Measurements from ENCODE around the gene NT5C2. TPM values are rescaled to one million over a fixed set of nuclear protein-coding genes. Genes with fewer than 3 reads are reported as not detected.

The NT5C2 gene
- total and polyA plus RNA-seq, 2 of the 8 experiments (the other 6 are each of a cell fraction or from before 2014, with no cell fraction given): 35.2 to 106 TPM

DNA sequence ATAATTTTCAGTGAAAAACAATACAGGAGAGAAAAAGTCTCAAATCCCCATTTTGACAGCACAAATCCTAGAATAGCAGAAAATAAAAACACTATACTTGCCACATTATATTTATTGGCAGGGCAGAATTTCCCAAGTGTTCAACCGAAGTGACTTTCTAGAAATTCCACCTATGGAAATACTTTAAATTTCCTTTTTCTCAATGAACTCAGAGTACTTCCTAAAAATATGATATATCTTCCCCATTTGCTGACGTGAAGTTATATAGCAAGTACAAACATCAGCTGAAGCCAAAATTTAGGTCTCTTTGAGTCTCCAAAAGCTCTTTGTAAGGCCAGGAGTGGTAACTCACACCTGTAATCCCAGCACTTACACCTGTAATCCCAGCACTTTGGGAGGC is 83.3 kb downstream of the NT5C2 start:
- TF ChIP-seq SUZ12 (IDR thresholded peaks at IDR 0.05; ENCODE audit: low read length) (no peak), SIN3A (conservative IDR thresholded peaks at IDR 0.05 in 1 of 2, IDR thresholded peaks at IDR 0.05 in 1 of 2; ENCODE audit: low read depth in 1 of 2, low read length in 2 of 2) (no peak)
- no peaks in the 10 kb centered on the region for H3K79me2 ChIP-seq (ENCODE audit: control insufficient read depth in 1 of 2, insufficient read depth in 2 of 2, low read length in 2 of 2)
- no peak overlapping the region for H3K56ac ChIP-seq (replicated peaks; ENCODE audit: insufficient read length, low read depth, low read length)
- no peaks in the 10 kb centered on the region for H3K79me1 ChIP-seq (ENCODE audit: low read depth, low read length)
- H2BK12ac ChIP-seq (ENCODE audit: low read depth, low read length): no peak overlapping the region
- peaks cover 0 to 5% (median 0%) of the 10 kb centered on the region in 4 experiments; a peak in 1 of 7 replicates for H3K4me1 ChIP-seq (replicated peaks in 1 of 4; ENCODE audit: control insufficient read depth in 3 of 4, insufficient read depth in 4 of 4, low read length in 3 of 4)
- WGBS, 2 experiments (ENCODE audit: extremely low coverage in 1 of 2, insufficient coverage in 1 of 2, insufficient read length in 1 of 2, insufficient replicate concordance in 2 of 2, low coverage in 1 of 2, low lambda C conversion rate in 2 of 2, missing lambda C conversion rate in 1 of 2): 92% methylated on average over 2 of the region's 2 CpGs; no CpG with 5 or more reads in 1 of the 2 experiments
- CTCF ChIA-PET (ENCODE audit: partially characterized antibody): interaction anchor here (0.5 to 3.1 kb wide), 8 partner anchors 10 to 135 kb away, joined by 3 to 14 read pairs (median 4); no protein-coding TSS in a partner anchor
- H3K4me2 ChIP-seq (ENCODE audit: insufficient read depth in 1 of 2, low read depth in 2 of 2, low read length in 2 of 2): no peak overlapping the region
- no peak overlapping the region for H2BK20ac ChIP-seq (ENCODE audit: low read length)
- H2BK15ac ChIP-seq (ENCODE audit: low read length): no peak overlapping the region
- no peak overlapping the region for H3K27ac ChIP-seq (ENCODE audit: low read depth, low read length)
- H2BK5ac ChIP-seq (ENCODE audit: low read depth, low read length): no peak overlapping the region
- no peak overlapping the region for H2BK120ac ChIP-seq (replicated peaks; ENCODE audit: low read depth, low read length)
- no peak overlapping the region for H4K5ac ChIP-seq (ENCODE audit: insufficient read length, low read depth, low read length)
- POLR2A ChIA-PET (ENCODE audit: partially characterized antibody): interaction anchor here (2.1 kb wide), 1 partner anchor 16 kb away, joined by 6 read pairs; no protein-coding TSS in a partner anchor
- H3K9me3 ChIP-seq (ENCODE audit: insufficient read depth in 2 of 2, low read depth in 1 of 2, low read length in 1 of 2): no peaks in the 10 kb centered on the region
- DNase-seq (ENCODE audit: low read depth in 1 of 2, low spot score in 2 of 2): no peak
- H3K14ac ChIP-seq (ENCODE audit: insufficient read length): no peak overlapping the region
- no peaks in the 10 kb centered on the region for H3K23me2 ChIP-seq (ENCODE audit: low read depth, low read length)
- H3K9ac ChIP-seq (replicated peaks in 1 of 4; ENCODE audit: extremely low read depth in 1 of 4, low read depth in 3 of 4, low read length in 3 of 4): no peak overlapping the region
- H3K18ac ChIP-seq (ENCODE audit: extremely low read depth, low read length): no peak overlapping the region
- H2AFZ ChIP-seq (ENCODE audit: low read length): no peak overlapping the region
- no peak for FAIRE-seq
- H3K27me3 ChIP-seq (replicated peaks in 1 of 4; ENCODE audit: control insufficient read depth in 3 of 4, extremely low read depth in 1 of 4, insufficient read depth in 3 of 4, low read length in 3 of 4): no peaks in the 10 kb centered on the region
- no peak overlapping the region for H4K91ac ChIP-seq (replicated peaks; ENCODE audit: insufficient read length, low read length)
- peaks cover 0 to 8% (median under 1%) of the 10 kb centered on the region in 4 experiments; a peak in 1 of 8 replicates for H3K36me3 ChIP-seq (ENCODE audit: control insufficient read depth in 2 of 4, insufficient read depth in 4 of 4, low read length in 3 of 4)
- H4K20me1 ChIP-seq (replicated peaks in 1 of 2; ENCODE audit: control insufficient read depth in 1 of 2, insufficient read depth in 2 of 2, low read length in 2 of 2): no peaks in the 10 kb centered on the region
- no peak overlapping the region for H4K8ac ChIP-seq (ENCODE audit: extremely low read depth, insufficient read depth, low read length)
- H2AK5ac ChIP-seq (ENCODE audit: low read depth, low read length): no peak overlapping the region
- no peak overlapping the region for H3K23ac ChIP-seq (ENCODE audit: insufficient read length)
- no peak overlapping the region for H3K4ac ChIP-seq (replicated peaks; ENCODE audit: insufficient read length, low read depth, low read length)
- H3K4me3 ChIP-seq (ENCODE audit: extremely low read depth in 1 of 4, insufficient read depth in 2 of 4, low read depth in 3 of 4, low read length in 4 of 4): no peak overlapping the region
